OCI-LY3 (cell line): Measurements from ENCODE around the gene NRK.

ENCODE experiments used
- CTCF ChIP-seq: fragments of 200-600, 300-600 bp; sonication (generic); IDR thresholded peaks from 2 replicates; pipeline ENCODE4 v1.5.1; 2014; ENCODE audit warnings: antibody characterized with exemption, low read length, low read depth
- EZH2phosphoT487 ChIP-seq: fragments of 200-600 bp; shearing (Covaris generic); IDR thresholded peaks from 2 replicates; pipeline ENCODE4 v1.6.1; 2018; ENCODE audit warnings: antibody characterized with exemption, mixed run types, low read depth

GRCh38 chrX:105882581-105883275 is 60.4 kb downstream of the NRK start:
- TF ChIP-seq CTCF (no peak), EZH2phosphoT487 (no peak)
